Measurements from ENCODE around the gene SF3B3.

SF3B3 gene

DNA sequence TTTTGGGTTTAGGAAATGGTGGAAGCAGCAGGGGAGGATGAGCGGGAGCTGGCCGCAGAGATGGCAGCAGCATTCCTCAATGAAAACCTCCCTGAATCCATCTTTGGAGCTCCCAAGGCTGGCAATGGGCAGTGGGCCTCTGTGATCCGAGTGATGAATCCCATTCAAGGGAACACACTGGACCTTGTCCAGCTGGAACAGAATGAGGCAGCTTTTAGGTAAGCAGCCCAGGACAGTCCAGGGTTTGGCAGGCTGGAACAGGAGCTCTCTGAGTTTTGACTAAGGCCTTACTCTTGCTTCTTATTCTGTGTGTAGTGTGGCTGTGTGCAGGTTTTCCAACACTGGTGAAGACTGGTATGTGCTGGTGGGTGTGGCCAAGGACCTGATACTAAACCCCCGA lies 41.4 kb downstream of the SF3B3 start:
- Histone ChIP-seq H3K4me1 (ENCODE audit: control insufficient read depth, insufficient read depth, low read length, unreplicated experiment) (peaks cover 45% of the 10 kb centered on the region), H2AFZ (ENCODE audit: low read length, unreplicated experiment) (no peak overlapping the region), H3K27ac (ENCODE audit: low read depth, low read length) (peak overlapping the region; percentile 94; the same call in 1 of the 2 replicates), H3K79me2 (ENCODE audit: control insufficient read depth, insufficient read depth, low read length, unreplicated experiment) (peaks cover 20% of the 10 kb centered on the region), H3K27me3 (ENCODE audit: insufficient read depth, low read length) (no peaks in the 10 kb centered on the region), H3K36me3 (ENCODE audit: insufficient read depth, low read length) (peaks cover 52% of the 10 kb centered on the region), H3K4me3 (ENCODE audit: low read depth, low read length) (no peak overlapping the region)

DNA sequence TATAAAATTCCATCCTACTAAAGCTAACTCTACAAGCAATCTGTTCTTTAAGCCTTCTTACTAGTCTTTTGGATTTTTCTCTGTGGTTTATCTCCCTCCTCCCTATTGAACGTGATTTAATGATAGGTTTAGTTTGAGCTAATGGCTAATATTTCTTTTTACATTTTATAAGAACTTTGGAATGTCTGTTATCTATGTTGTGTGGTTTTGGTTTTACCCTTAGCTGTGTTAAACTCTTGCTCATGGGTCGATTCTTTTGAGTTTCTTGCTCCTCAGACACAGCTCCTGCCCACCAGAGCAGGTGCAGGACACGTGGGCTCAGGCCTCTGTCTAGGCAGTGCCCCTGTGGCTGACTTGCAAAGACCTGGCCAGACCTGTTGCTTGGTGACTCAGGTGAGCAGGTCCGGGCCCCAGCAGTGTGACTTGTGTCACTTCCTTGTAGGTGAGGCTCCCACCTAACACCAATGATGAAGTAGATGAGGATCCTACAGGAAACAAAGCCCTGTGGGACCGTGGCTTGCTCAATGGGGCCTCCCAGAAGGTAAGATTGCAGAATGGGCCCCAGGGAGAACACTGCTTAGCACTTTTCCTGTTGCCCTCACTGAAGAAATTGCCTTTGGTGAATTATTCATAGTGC lies 45.1 kb downstream of the SF3B3 start:
- Histone ChIP-seq H3K27ac (ENCODE audit: low read depth, low read length) (peak overlapping the region; percentile 5; the same call in 1 of the 2 replicates), H3K4me3 (ENCODE audit: low read depth, low read length) (no peak overlapping the region), H3K27me3 (ENCODE audit: insufficient read depth, low read length) (no peaks in the 10 kb centered on the region), H3K4me1 (ENCODE audit: control insufficient read depth, insufficient read depth, low read length, unreplicated experiment) (peaks cover 60% of the 10 kb centered on the region), H2AFZ (ENCODE audit: low read length, unreplicated experiment) (no peak overlapping the region), H3K36me3 (ENCODE audit: insufficient read depth, low read length) (peaks cover 45% of the 10 kb centered on the region), H3K79me2 (ENCODE audit: control insufficient read depth, insufficient read depth, low read length, unreplicated experiment) (peaks cover 14% of the 10 kb centered on the region)

DNA sequence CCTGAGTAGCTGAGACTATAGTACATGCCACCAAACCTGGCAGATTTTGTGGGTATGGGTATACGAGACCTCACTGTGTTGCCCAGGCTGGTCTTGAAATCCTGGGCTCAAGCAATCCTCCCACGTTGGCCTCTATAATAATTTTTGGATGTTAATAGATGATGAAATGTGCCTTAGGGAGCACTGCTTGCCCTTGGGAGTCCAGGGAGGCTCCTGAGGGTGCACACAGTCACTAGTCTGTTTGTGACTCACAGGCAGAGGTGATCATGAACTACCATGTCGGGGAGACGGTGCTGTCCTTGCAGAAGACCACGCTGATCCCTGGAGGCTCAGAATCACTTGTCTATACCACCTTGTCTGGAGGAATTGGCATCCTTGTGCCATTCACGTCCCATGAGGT lies 46.1 kb downstream of the SF3B3 start:
- no peak overlapping the region for H3K27ac ChIP-seq (ENCODE audit: low read depth, low read length)
- no peaks in the 10 kb centered on the region for H3K27me3 ChIP-seq (ENCODE audit: insufficient read depth, low read length)
- H2AFZ ChIP-seq (ENCODE audit: low read length, unreplicated experiment): no peak overlapping the region
- no peak overlapping the region for H3K4me3 ChIP-seq (ENCODE audit: low read depth, low read length)
- H3K36me3 ChIP-seq (ENCODE audit: insufficient read depth, low read length): peaks cover 45% of the 10 kb centered on the region
- H3K4me1 ChIP-seq (ENCODE audit: control insufficient read depth, insufficient read depth, low read length, unreplicated experiment): peaks cover 60% of the 10 kb centered on the region
- H3K79me2 ChIP-seq (ENCODE audit: control insufficient read depth, insufficient read depth, low read length, unreplicated experiment): peaks cover 12% of the 10 kb centered on the region

DNA sequence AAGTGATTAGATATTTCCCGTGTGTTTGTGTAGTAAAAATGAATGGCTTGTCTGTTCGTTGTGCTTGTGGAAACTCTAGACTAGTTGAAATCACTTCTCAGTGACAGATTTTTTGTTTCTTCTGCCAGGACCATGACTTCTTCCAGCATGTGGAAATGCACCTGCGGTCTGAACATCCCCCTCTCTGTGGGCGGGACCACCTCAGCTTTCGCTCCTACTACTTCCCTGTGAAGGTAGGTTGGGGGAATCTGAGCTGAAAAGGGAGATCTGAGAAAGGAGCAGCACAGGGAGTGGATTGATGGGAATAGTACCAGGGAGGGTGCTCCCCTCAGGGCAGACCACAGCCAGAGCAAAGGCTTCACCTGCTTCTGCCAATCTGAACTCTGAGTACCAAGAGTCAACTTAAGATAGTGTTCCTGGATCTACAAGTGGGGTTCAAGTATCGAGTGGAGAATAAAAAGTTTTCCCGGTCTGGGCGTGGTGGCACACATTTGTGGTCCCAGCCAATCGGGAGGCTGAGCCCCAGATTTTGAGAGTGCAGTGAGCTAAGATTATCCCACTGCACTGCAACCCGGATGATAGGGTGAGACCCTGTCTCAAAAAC lies 47.5 kb downstream of the SF3B3 start:
- Histone ChIP-seq H3K27ac (ENCODE audit: low read depth, low read length) (0 out of 2 replicates have a peak overlapping the region, but pooled peaks have one; percentile 77), H3K36me3 (ENCODE audit: insufficient read depth, low read length) (peaks cover 38% of the 10 kb centered on the region), H3K4me3 (ENCODE audit: low read depth, low read length) (no peak overlapping the region), H2AFZ (ENCODE audit: low read length, unreplicated experiment) (no peak overlapping the region), H3K79me2 (ENCODE audit: control insufficient read depth, insufficient read depth, low read length, unreplicated experiment) (peaks cover 5% of the 10 kb centered on the region), H3K27me3 (ENCODE audit: insufficient read depth, low read length) (no peaks in the 10 kb centered on the region), H3K4me1 (ENCODE audit: control insufficient read depth, insufficient read depth, low read length, unreplicated experiment) (peaks cover 67% of the 10 kb centered on the region)

DNA sequence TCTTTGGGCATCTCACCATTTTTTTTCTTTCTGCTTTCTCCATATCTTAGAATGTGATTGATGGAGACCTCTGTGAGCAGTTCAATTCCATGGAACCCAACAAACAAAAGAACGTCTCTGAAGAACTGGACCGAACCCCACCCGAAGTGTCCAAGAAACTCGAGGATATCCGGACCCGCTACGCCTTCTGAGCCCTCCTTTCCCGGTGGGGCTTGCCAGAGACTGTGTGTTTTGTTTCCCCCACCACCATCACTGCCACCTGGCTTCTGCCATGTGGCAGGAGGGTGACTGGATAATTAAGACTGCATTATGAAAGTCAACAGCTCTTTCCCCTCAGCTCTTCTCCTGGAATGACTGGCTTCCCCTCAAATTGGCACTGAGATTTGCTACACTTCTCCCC lies 48.0 kb downstream of the SF3B3 start:
- no peak overlapping the region for H2AFZ ChIP-seq (ENCODE audit: low read length, unreplicated experiment)
- H3K4me1 ChIP-seq (ENCODE audit: control insufficient read depth, insufficient read depth, low read length, unreplicated experiment): peaks cover 72% of the 10 kb centered on the region
- H3K36me3 ChIP-seq (ENCODE audit: insufficient read depth, low read length): peaks cover 38% of the 10 kb centered on the region
- H3K79me2 ChIP-seq (ENCODE audit: control insufficient read depth, insufficient read depth, low read length, unreplicated experiment): peaks cover 5% of the 10 kb centered on the region
- no peaks in the 10 kb centered on the region for H3K27me3 ChIP-seq (ENCODE audit: insufficient read depth, low read length)
- peak overlapping the region; percentile 77 for H3K27ac ChIP-seq (ENCODE audit: low read depth, low read length)
- no peak overlapping the region for H3K4me3 ChIP-seq (ENCODE audit: low read depth, low read length)

DNA sequence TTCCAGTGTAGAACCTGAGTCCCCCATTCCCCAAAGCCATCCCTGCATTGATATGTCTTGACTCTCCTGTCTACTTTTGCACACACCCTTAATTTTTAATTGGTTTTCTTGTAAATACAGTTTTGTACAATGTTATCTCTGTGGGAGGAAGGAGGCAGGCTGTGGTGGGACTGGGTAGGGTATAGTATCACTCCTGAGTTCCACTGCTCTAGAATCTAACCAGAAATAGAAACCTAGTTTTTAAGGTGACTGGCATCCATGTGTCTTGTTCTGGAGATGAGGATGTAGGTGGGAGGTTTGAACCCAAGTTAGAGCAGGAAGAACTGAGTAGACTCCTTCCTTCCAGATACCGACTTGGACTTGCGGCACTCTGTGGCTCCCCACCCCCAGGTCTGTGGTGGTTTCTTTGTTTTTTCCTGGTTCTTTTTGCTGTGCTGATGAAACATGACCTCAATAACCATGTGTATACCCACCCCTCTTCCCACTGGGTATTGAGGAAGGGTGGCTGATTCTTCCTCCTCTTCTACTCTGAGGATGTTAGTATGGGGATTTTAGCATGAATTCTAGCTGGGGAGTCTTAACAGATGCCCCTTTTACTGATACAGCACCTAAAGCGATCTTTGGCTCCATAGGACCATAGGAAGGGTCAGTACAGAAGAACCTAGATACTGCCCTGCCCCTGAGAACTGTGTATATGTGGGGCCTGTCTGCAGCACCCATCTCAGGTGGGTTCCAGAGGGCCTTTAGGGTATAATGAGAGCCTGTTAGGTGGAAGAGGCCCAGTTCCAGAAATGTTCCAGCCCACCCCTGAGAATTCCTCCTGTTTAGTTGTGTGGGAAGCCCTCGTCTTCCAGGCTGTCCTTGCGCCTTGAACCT lies 48.7 kb downstream of the SF3B3 start:
- no peak overlapping the region for H2AFZ ChIP-seq (ENCODE audit: low read length, unreplicated experiment)
- peaks cover 38% of the 10 kb centered on the region for H3K36me3 ChIP-seq (ENCODE audit: insufficient read depth, low read length)
- H3K4me1 ChIP-seq (ENCODE audit: control insufficient read depth, insufficient read depth, low read length, unreplicated experiment): peaks cover 79% of the 10 kb centered on the region
- H3K79me2 ChIP-seq (ENCODE audit: control insufficient read depth, insufficient read depth, low read length, unreplicated experiment): peaks cover 5% of the 10 kb centered on the region
- H3K27me3 ChIP-seq (ENCODE audit: insufficient read depth, low read length): no peaks in the 10 kb centered on the region
- peak overlapping the region; percentile 77 for H3K27ac ChIP-seq (ENCODE audit: low read depth, low read length)
- no peak overlapping the region for H3K4me3 ChIP-seq (ENCODE audit: low read depth, low read length)

DNA sequence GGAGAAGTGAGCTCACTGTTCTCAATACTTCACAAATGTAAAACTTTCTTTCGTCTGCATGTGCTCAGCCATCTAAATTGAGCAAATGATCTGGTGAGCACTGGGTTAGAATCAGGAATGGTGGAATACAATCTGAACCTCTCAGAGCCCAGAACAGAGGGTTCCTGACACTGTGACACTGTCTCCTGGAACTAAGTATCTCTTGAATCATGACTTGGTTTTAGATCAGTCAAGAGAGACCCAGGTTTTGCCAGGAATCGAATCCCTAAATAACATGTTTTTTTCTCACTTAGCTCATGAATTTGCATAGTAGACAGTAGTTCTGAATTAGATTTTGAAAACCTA lies 49.3 kb downstream of the SF3B3 start:
- peak overlapping the region; percentile 77 for H3K27ac ChIP-seq (ENCODE audit: low read depth, low read length)
- peaks cover 5% of the 10 kb centered on the region for H3K79me2 ChIP-seq (ENCODE audit: control insufficient read depth, insufficient read depth, low read length, unreplicated experiment)

DNA sequence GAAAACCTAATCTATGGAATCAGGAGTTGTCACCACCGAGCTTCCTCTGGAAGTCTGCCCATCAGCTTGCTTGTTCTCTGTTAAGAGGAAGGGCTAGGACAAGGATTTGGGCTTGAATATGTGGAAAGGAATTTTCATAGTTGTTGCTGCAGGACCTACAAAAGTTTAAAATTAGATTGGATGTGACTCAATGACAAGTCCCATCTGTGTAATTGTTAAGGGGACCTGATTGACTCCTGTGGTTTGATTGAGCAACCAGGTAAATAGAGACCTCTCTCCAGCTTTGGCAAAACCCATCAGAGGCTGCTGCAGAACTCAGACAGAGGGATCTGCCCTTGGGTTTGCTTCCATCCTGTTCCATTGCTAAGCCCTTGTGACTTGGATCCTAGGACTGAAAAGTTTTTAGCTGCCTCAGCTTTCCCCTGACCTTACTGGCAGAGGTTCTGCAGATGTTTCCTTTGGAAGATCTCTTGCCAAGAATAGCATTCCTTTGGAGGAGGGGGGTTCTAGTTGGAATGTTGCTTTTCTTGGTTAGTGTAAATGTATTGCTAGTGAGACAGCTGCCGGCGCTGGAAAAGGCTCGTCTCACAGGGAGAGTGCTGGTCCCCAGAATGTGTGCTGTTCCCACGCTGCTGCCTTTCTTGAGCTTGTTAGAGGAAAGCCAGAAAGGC lies 50.0 kb downstream of the SF3B3 start:
- H3K27ac ChIP-seq (ENCODE audit: low read depth, low read length): peak overlapping the region; percentile 77

More for the DNA sequence above, 49.3 kb downstream of the SF3B3 start:
- Histone ChIP-seq H2AFZ (ENCODE audit: low read length, unreplicated experiment) (no peak overlapping the region), H3K4me1 (ENCODE audit: control insufficient read depth, insufficient read depth, low read length, unreplicated experiment) (peaks cover 85% of the 10 kb centered on the region), H3K27me3 (ENCODE audit: insufficient read depth, low read length) (no peaks in the 10 kb centered on the region), H3K36me3 (ENCODE audit: insufficient read depth, low read length) (peaks cover 38% of the 10 kb centered on the region), H3K4me3 (ENCODE audit: low read depth, low read length) (no peak overlapping the region)

DNA sequence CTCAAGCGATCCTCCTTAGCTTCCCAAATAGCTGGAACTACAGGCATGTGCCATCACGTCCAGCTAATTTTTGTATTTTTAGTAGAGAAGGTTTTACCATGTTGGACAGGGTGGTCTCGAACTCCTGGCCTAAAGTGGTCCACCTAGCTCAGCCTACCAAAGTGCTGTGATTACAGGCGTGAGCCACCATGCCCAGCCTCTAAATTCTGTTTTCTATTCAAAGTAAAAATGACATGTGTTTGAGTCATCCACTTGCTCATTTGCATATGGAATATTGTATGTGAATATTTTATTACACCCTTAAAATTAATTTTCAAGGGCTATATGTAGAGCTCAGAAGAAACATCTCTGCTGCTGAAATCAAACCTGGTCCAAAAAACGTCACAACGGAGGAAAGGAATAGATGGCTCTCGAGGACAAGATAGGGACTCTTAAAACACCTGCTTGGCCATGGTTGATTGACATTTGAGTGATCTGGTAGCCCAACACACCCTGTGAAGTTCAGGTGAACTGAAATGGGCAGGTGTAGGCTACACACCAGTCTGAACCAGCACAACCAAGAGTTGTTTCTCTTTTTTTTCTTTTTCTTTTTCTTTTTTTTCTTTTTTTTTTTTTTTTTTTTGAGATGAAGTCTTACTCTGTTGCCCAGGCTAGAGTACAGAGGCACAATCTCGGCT lies 51.1 kb downstream of the SF3B3 start:
- H3K27ac ChIP-seq (ENCODE audit: low read depth, low read length): peak overlapping the region; percentile 77
- peaks cover 26% of the 10 kb centered on the region for H3K36me3 ChIP-seq (ENCODE audit: insufficient read depth, low read length)
- peaks cover 5% of the 10 kb centered on the region for H3K79me2 ChIP-seq (ENCODE audit: control insufficient read depth, insufficient read depth, low read length, unreplicated experiment)
- no peak overlapping the region for H3K4me3 ChIP-seq (ENCODE audit: low read depth, low read length)
- no peaks in the 10 kb centered on the region for H3K27me3 ChIP-seq (ENCODE audit: insufficient read depth, low read length)
- no peak overlapping the region for H2AFZ ChIP-seq (ENCODE audit: low read length, unreplicated experiment)
- peaks cover 70% of the 10 kb centered on the region for H3K4me1 ChIP-seq (ENCODE audit: control insufficient read depth, insufficient read depth, low read length, unreplicated experiment)

More for the DNA sequence above, 50.0 kb downstream of the SF3B3 start:
- H3K4me1 ChIP-seq (ENCODE audit: control insufficient read depth, insufficient read depth, low read length, unreplicated experiment): peaks cover 81% of the 10 kb centered on the region
- H3K27me3 ChIP-seq (ENCODE audit: insufficient read depth, low read length): no peaks in the 10 kb centered on the region
- H3K36me3 ChIP-seq (ENCODE audit: insufficient read depth, low read length): peaks cover 35% of the 10 kb centered on the region
- peaks cover 5% of the 10 kb centered on the region for H3K79me2 ChIP-seq (ENCODE audit: control insufficient read depth, insufficient read depth, low read length, unreplicated experiment)
- no peak overlapping the region for H3K4me3 ChIP-seq (ENCODE audit: low read depth, low read length)
- H2AFZ ChIP-seq (ENCODE audit: low read length, unreplicated experiment): no peak overlapping the region

DNA sequence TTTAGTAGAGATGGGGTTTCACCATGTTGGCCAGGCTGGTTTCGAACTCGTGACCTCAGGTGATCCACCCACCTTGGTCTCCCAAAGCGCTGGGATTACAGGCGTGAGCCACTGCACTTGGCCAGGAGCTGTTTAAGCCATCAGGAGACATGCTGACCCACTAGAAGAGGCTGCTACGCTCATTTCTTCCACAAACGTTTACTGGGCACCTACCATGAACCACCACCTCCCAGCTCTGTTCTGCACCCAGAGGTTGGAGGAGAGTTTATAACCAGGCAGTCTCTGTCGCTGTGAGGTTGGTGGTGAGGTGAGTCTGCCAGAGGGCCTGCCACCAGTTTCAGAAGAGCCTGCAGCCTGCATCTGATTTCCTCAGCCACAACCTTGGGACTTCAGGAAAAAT lies 51.8 kb downstream of the SF3B3 start:
- Histone ChIP-seq H2AFZ (ENCODE audit: low read length, unreplicated experiment) (no peak overlapping the region), H3K27me3 (ENCODE audit: insufficient read depth, low read length) (no peaks in the 10 kb centered on the region), H3K79me2 (ENCODE audit: control insufficient read depth, insufficient read depth, low read length, unreplicated experiment) (peaks cover 5% of the 10 kb centered on the region), H3K4me3 (ENCODE audit: low read depth, low read length) (no peak overlapping the region), H3K36me3 (ENCODE audit: insufficient read depth, low read length) (peaks cover 26% of the 10 kb centered on the region), H3K27ac (ENCODE audit: low read depth, low read length) (peak overlapping the region; percentile 81), H3K4me1 (ENCODE audit: control insufficient read depth, insufficient read depth, low read length, unreplicated experiment) (peaks cover 69% of the 10 kb centered on the region)

Data from ACC112 (cell line).